SK-N-SH (cell line): ENCODE results near the gene WBP1L. TPM values are rescaled to one million over a fixed set of nuclear protein-coding genes. Genes with fewer than 3 reads are reported as not detected.

Experiments
- CTCF ChIA-PET: fragments of 300-600, 350-600 bp; formaldehyde crosslinking; extraction: SDS; loops from one replicate; lab custom pipeline; 2021; lab: Yijun Ruan, JAX
- POLR2A ChIA-PET: fragments of 350-600 bp; sonication (Branson Sonifier 250); formaldehyde crosslinking; extraction: SDS; loops from one replicate; lab custom pipeline; 2020; ENCODE audit warnings: antibody characterized with exemption, inconsistent platforms; lab: Yijun Ruan, JAX
- DNase-seq: peaks from one replicate; pipeline ENCODE4 v3.0.0; 2012
- H2AFZ ChIP-seq: fragments of 200-600 bp; sonication (generic); 2 replicates; pipeline ENCODE4 v1.8.1; 2016; ENCODE audit warnings: antibody characterized with exemption, mild to moderate bottlenecking, low read depth
- H3F3A ChIP-seq: fragments of 200-600 bp; sonication (generic); replicated peaks from 2 replicates; pipeline ENCODE3; 2016; ENCODE audit warnings: antibody characterized with exemption, mild to moderate bottlenecking; ENCODE audit not compliant: insufficient read depth
- H3K27ac ChIP-seq, 2 experiments: fragments of 200-500 bp in 1 of 2; fragments of 200-600 bp in 1 of 2; sonication (Bioruptor generic) in 1 of 2; sonication (generic), shearing (Covaris generic) in 1 of 2; 2 replicates each; pipeline versions ENCODE4 v1.5.1 to v1.6.1; 2014 to 2016; ENCODE audit warnings: low read depth in 2 of 2, inconsistent platforms in 1 of 2, low read length in 1 of 2, mild to moderate bottlenecking in 1 of 2, mixed read lengths in 1 of 2
- H3K27me3 ChIP-seq: fragments of 200-600 bp; sonication (generic), shearing (Covaris generic); 2 replicates; pipeline ENCODE4 v1.6.1; 2016; ENCODE audit warnings: mixed run types; ENCODE audit not compliant: insufficient read depth
- H3K36me3 ChIP-seq, 2 experiments: fragments of 200-500 bp in 1 of 2; fragments of 200-600 bp in 1 of 2; sonication (Bioruptor generic) in 1 of 2; sonication (generic) in 1 of 2; replicated peaks in 1 of 2; 2 replicates each; pipeline versions ENCODE3 to v1.5.1; 2014 to 2016; ENCODE audit warnings: low read length in 1 of 2, mild to moderate bottlenecking in 1 of 2; ENCODE audit not compliant: insufficient read depth in 2 of 2, control insufficient read depth in 1 of 2
- H3K4me1 ChIP-seq, 2 experiments: fragments of 200-500 bp in 1 of 2; fragments of 200-600 bp in 1 of 2; sonication (Bioruptor generic) in 1 of 2; sonication (generic), shearing (Covaris generic) in 1 of 2; 2 replicates each; pipeline versions ENCODE4 v1.5.1 to v1.6.1; 2014 to 2016; ENCODE audit warnings: low read depth in 1 of 2, low read length in 1 of 2, mixed run types in 1 of 2; ENCODE audit not compliant: insufficient read depth in 2 of 2, control insufficient read depth in 1 of 2
- H3K4me2 ChIP-seq: fragments of 200-600 bp; sonication (generic), shearing (Covaris generic); 2 replicates; pipeline ENCODE4 v1.6.1; 2017; ENCODE audit warnings: mixed run types
- H3K4me3 ChIP-seq, 2 experiments: fragments of 200-500 bp in 1 of 2; fragments of 200-600 bp in 1 of 2; sonication (Bioruptor generic) in 1 of 2; sonication (generic), shearing (Covaris generic) in 1 of 2; 2 replicates each; pipeline versions ENCODE4 v1.5.1 to v1.8.1; 2014 to 2016; ENCODE audit warnings: low read depth in 2 of 2, inconsistent platforms in 1 of 2, low read length in 1 of 2, mild to moderate bottlenecking in 1 of 2, mixed read lengths in 1 of 2, moderate library complexity in 1 of 2
- H3K79me2 ChIP-seq: fragments of 200-600 bp; sonication (generic); 2 replicates; pipeline ENCODE4 v1.8.1; 2017; ENCODE audit warnings: mild to moderate bottlenecking; ENCODE audit not compliant: insufficient read depth
- H3K9ac ChIP-seq: fragments of 200-600 bp; sonication (generic); 2 replicates; pipeline ENCODE4 v1.6.1; 2017; ENCODE audit warnings: mixed run types
- H3K9me2 ChIP-seq: fragments of 200-600 bp; sonication (generic); 2 replicates; pipeline ENCODE4 v1.6.1; 2017; ENCODE audit warnings: mixed run types
- H3K9me3 ChIP-seq: fragments of 200-600 bp; sonication (generic); 2 replicates; pipeline ENCODE4 v1.6.1; 2017; ENCODE audit warnings: mixed run types, mild to moderate bottlenecking, moderate library complexity
- H4K20me1 ChIP-seq: fragments of 200-600 bp; sonication (generic); 2 replicates; pipeline ENCODE4 v1.6.1; 2017; ENCODE audit warnings: mild to moderate bottlenecking, mixed run types; ENCODE audit not compliant: insufficient read depth
- CHD2 ChIP-seq: fragments of 150-350 bp; IDR thresholded peaks from 2 replicates; pipeline ENCODE4 v1.6.1; 2018; ENCODE audit warnings: low read length; ENCODE audit not compliant: partially characterized antibody
- ELF1 ChIP-seq: IDR thresholded peaks from 2 replicates; pipeline ENCODE4 v1.4.0; 2012
- EZH2phosphoT487 ChIP-seq: fragments of 200-600 bp; sonication (generic); IDR thresholded peaks from 2 replicates; pipeline ENCODE4 v1.6.1; 2017; ENCODE audit warnings: low read depth, mixed run types, mild to moderate bottlenecking, antibody characterized with exemption, moderate library complexity, borderline replicate concordance
- FOXJ3 ChIP-seq: sonication (generic); formaldehyde crosslinking; IDR thresholded peaks from 2 replicates; pipeline ENCODE4 v1.5.1; 2020; ENCODE audit warnings: mild to moderate bottlenecking, missing genetic modification reagents
- GATA2 ChIP-seq: sonication (generic); formaldehyde crosslinking; IDR thresholded peaks from 2 replicates; pipeline ENCODE4 v1.5.0; 2020; ENCODE audit warnings: mild to moderate bottlenecking, missing genetic modification reagents
- IRF3 ChIP-seq: fragments of 150-350 bp; IDR thresholded peaks from 2 replicates; pipeline ENCODE4 v1.6.1; 2016; ENCODE audit warnings: mild to moderate bottlenecking, low read depth, low read length
- JUND ChIP-seq: IDR thresholded peaks from 2 replicates; pipeline ENCODE4 v1.4.0; 2012
- MAX ChIP-seq: IDR thresholded peaks from 2 replicates; pipeline ENCODE4 v1.4.0; 2012; ENCODE audit warnings: low read depth
- MXI1 ChIP-seq: IDR thresholded peaks from 2 replicates; pipeline ENCODE4 v1.6.1; 2012; ENCODE audit warnings: mild to moderate bottlenecking, low read depth, low read length, improper control_type of control experiment
- POLR2AphosphoS5 ChIP-seq: IDR thresholded peaks from 2 replicates; pipeline ENCODE4 v1.6.1; 2012; ENCODE audit warnings: low read depth, low read length
- RCOR1 ChIP-seq: fragments of 150-350 bp; IDR thresholded peaks from 2 replicates; pipeline ENCODE4 v1.6.1; 2017; ENCODE audit warnings: antibody characterized with exemption, low read length
- RXRA ChIP-seq: IDR thresholded peaks from 2 replicates; pipeline ENCODE4 v1.4.0; 2012; ENCODE audit warnings: low read depth, mild to moderate bottlenecking, borderline replicate concordance
- SMC3 ChIP-seq: IDR thresholded peaks from 2 replicates; pipeline ENCODE4 v1.6.1; 2012; ENCODE audit warnings: low read depth, low read length, improper control_type of control experiment
- TAF1 ChIP-seq: IDR thresholded peaks from 2 replicates; pipeline ENCODE4 v1.6.1; 2012; ENCODE audit warnings: low read depth, mild to moderate bottlenecking, low read length, moderate library complexity, borderline replicate concordance
- USF1 ChIP-seq: IDR thresholded peaks from 2 replicates; pipeline ENCODE4 v1.4.0; 2012; ENCODE audit warnings: low read depth, borderline replicate concordance
- WGBS: methylation state at CpG from one replicate; pipeline ENCODE4 v1.1.6; 2017; ENCODE audit warnings: low lambda C conversion rate; 5-methylcytosine and 5-hydroxymethylcytosine counted together
- polyA plus RNA-seq, 3 experiments: library from polyadenylated mRNA; depleted of rRNA; stranded (reverse); fragments of >200 nt; gene quantifications; 2 replicates each; pipeline ENCODE4 v1.2.3, GENCODE V29; 2012
- TF ChIP-seq, protein P1 (sequence below): IDR thresholded peaks from 2 replicates; pipeline ENCODE4; 2012
- TF ChIP-seq, protein P2 (sequence below): IDR thresholded peaks from 2 replicates; pipeline ENCODE4 v1.6.1; 2012; ENCODE audit warnings: mild to moderate bottlenecking, low read depth, low read length, moderate library complexity
- TF ChIP-seq, protein P3 (sequence below): IDR thresholded peaks from 2 replicates; pipeline ENCODE4 v1.4.0; 2012; ENCODE audit warnings: low read depth, borderline replicate concordance

The WBP1L gene
- polyA plus RNA-seq, 1 of the 3 experiments (the other 2 are of a cell fraction), result 22.8 TPM

DNA sequence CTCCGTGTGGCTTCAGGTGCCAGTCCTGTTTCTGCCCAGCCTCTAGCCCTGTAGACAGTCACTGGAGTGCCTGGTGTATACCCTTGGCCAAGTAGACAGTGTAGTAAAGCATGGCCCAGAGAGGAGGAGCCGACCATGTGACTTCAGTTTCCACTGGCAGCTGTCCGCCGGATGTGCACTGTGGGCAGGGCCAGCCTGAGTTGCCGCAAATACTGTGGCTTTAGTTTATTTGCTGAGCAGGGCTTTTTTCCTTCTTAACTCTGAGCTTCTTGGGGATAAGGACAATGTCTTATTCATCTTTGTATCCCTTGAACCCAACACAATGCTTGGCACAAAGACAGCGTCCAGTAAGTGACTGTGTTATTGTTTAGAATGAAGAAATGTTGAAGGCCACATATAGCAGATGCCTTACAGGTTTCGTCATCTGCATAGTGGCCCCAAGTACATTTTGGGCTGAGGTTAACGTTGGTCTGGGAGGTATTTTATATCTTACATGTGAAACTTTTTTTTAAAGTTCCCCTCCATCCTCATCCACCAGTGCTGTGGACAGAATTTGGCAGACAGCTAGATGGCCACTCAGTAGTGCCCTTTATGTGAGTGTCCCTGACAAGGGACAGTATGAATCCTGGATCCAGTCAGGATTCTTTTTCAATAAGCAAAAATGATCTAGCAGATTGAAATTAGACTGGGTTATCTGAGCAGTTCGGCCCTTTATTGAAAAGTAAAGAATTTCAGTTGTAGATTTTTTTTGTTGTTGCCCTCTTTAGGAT, 52.8 kb downstream of the WBP1L start:
- DNase-seq, result no peak

More for the DNA sequence above, 52.8 kb downstream of the WBP1L start:
- CTCF ChIA-PET, result interaction anchor here (0.7 kb wide), 1 partner anchor 19 kb away, joined by 3 read pairs; no protein-coding TSS in a partner anchor
- Histone ChIP-seq H3K4me3 (no peak overlapping the region), H2AFZ (no peak overlapping the region), H3K9ac (no peak overlapping the region), H3K36me3 (peaks cover 12 to 14% of the 10 kb centered on the region in 2 experiments), H3K27me3 (no peaks in the 10 kb centered on the region), H3K4me2 (no peak overlapping the region), H3K27ac (no peak overlapping the region), H3K9me3 (no peaks in the 10 kb centered on the region), H3K9me2 (no peaks in the 10 kb centered on the region), H3K4me1 (peaks cover 7 to 16% of the 10 kb centered on the region in 2 experiments), H3K79me2 (peaks cover 22% of the 10 kb centered on the region), H3F3A (no peaks in the 10 kb centered on the region), H4K20me1 (peaks cover 17% of the 10 kb centered on the region; the same call in 1 of the 2 replicates)
- WGBS, result 90% methylated on average over 9 of the region's 9 CpGs
- TF ChIP-seq, protein P1, sequence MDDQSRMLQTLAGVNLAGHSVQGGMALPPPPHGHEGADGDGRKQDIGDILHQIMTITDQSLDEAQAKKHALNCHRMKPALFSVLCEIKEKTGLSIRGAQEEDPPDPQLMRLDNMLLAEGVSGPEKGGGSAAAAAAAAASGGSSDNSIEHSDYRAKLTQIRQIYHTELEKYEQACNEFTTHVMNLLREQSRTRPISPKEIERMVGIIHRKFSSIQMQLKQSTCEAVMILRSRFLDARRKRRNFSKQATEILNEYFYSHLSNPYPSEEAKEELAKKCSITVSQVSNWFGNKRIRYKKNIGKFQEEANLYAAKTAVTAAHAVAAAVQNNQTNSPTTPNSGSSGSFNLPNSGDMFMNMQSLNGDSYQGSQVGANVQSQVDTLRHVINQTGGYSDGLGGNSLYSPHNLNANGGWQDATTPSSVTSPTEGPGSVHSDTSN, result no peak
- no peak for TF ChIP-seq POLR2AphosphoS5
- TF ChIP-seq RXRA, result no peak
- TF ChIP-seq, protein P2, sequence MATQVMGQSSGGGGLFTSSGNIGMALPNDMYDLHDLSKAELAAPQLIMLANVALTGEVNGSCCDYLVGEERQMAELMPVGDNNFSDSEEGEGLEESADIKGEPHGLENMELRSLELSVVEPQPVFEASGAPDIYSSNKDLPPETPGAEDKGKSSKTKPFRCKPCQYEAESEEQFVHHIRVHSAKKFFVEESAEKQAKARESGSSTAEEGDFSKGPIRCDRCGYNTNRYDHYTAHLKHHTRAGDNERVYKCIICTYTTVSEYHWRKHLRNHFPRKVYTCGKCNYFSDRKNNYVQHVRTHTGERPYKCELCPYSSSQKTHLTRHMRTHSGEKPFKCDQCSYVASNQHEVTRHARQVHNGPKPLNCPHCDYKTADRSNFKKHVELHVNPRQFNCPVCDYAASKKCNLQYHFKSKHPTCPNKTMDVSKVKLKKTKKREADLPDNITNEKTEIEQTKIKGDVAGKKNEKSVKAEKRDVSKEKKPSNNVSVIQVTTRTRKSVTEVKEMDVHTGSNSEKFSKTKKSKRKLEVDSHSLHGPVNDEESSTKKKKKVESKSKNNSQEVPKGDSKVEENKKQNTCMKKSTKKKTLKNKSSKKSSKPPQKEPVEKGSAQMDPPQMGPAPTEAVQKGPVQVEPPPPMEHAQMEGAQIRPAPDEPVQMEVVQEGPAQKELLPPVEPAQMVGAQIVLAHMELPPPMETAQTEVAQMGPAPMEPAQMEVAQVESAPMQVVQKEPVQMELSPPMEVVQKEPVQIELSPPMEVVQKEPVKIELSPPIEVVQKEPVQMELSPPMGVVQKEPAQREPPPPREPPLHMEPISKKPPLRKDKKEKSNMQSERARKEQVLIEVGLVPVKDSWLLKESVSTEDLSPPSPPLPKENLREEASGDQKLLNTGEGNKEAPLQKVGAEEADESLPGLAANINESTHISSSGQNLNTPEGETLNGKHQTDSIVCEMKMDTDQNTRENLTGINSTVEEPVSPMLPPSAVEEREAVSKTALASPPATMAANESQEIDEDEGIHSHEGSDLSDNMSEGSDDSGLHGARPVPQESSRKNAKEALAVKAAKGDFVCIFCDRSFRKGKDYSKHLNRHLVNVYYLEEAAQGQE, result no peak
- TF ChIP-seq TAF1, result no peak
- TF ChIP-seq SMC3, result no peak
- TF ChIP-seq IRF3, result no peak
- TF ChIP-seq ELF1, result no peak
- TF ChIP-seq, protein P3, sequence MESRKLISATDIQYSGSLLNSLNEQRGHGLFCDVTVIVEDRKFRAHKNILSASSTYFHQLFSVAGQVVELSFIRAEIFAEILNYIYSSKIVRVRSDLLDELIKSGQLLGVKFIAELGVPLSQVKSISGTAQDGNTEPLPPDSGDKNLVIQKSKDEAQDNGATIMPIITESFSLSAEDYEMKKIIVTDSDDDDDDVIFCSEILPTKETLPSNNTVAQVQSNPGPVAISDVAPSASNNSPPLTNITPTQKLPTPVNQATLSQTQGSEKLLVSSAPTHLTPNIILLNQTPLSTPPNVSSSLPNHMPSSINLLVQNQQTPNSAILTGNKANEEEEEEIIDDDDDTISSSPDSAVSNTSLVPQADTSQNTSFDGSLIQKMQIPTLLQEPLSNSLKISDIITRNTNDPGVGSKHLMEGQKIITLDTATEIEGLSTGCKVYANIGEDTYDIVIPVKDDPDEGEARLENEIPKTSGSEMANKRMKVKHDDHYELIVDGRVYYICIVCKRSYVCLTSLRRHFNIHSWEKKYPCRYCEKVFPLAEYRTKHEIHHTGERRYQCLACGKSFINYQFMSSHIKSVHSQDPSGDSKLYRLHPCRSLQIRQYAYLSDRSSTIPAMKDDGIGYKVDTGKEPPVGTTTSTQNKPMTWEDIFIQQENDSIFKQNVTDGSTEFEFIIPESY, result no peak
- TF ChIP-seq RCOR1, result no peak
- TF ChIP-seq MXI1, result no peak
- TF ChIP-seq USF1, result no peak
- no peak for TF ChIP-seq JUND
- no peak for TF ChIP-seq EZH2phosphoT487
- no peak for TF ChIP-seq FOXJ3 (CRISPR knock-in tag)
- no peak for TF ChIP-seq GATA2
- TF ChIP-seq MAX, result no peak
- no peak for TF ChIP-seq CHD2
- POLR2A ChIA-PET, result no interaction called here
